ENCODE results near the gene CIAO2A.
"Not testable (repeated sequence)": the region's sequence is repeated elsewhere in the genome, so short reads cannot be mapped to it uniquely, and the experiment has no call there.

The CIAO2A gene

GRCh38 chr15:64122444-64122843 lies 28.8 kb upstream of the CIAO2A start:
- Mint-ChIP-seq H3K4me3 (no peak overlapping the region), H3K4me1 (no peaks in the 10 kb centered on the region), H3K27me3 (no peaks in the 10 kb centered on the region), H3K9me3 (no peaks in the 10 kb centered on the region), H3K27ac (no peak overlapping the region)
- DNase-seq (no peak), ATAC-seq (no peak)

GRCh38 chr15:64121614-64122013 lies 28.0 kb upstream of the CIAO2A start:
- ATAC-seq (no peak), DNase-seq (no peak)
- Mint-ChIP-seq H3K27me3 (no peaks in the 10 kb centered on the region), H3K4me3 (no peak overlapping the region), H3K9me3 (no peaks in the 10 kb centered on the region), H3K4me1 (no peaks in the 10 kb centered on the region), H3K27ac (no peak overlapping the region)

- H3K27me3 Mint-ChIP-seq, H3K9me3 Mint-ChIP-seq, H3K4me1 Mint-ChIP-seq, ATAC-seq, H3K4me3 Mint-ChIP-seq, DNase-seq: not testable (repeated sequence)
- H3K27ac Mint-ChIP-seq = peak overlapping the region in 1 of 2 donors; percentile 78
These were observed 26.7 kb upstream of the CIAO2A start for GRCh38 chr15:64120322-64120721.

- no peak overlapping the region for H3K4me3 Mint-ChIP-seq
- no peak for DNase-seq
- no peaks in the 10 kb centered on the region for H3K27me3 Mint-ChIP-seq
- no peaks in the 10 kb centered on the region for H3K4me1 Mint-ChIP-seq
- ATAC-seq = no peak
- H3K9me3 Mint-ChIP-seq = no peaks in the 10 kb centered on the region
- H3K27ac Mint-ChIP-seq = peak overlapping the region in 1 of 2 donors; percentile 91
These were observed 24.3 kb upstream of the CIAO2A start for GRCh38 chr15:64117759-64118487.

- Mint-ChIP-seq H3K9me3 (no peaks in the 10 kb centered on the region), H3K4me3 (no peak overlapping the region), H3K4me1 (peaks cover 36% of the 10 kb centered on the region), H3K27me3 (no peaks in the 10 kb centered on the region), H3K27ac (peak overlapping the region in 1 of 2 donors; percentile 88)
- no peak for DNase-seq
- peak; percentile 75 for ATAC-seq
These were observed 19.3 kb upstream of the CIAO2A start for GRCh38 chr15:64112904-64113303.

GRCh38 chr15:64112073-64112772 lies 18.6 kb upstream of the CIAO2A start:
- H3K4me1 Mint-ChIP-seq = peaks cover 36% of the 10 kb centered on the region
- H3K27me3 Mint-ChIP-seq = no peaks in the 10 kb centered on the region
- ATAC-seq (no peak), DNase-seq (no peak)
- peak overlapping the region; percentile 39 to 87 for H3K27ac Mint-ChIP-seq
- H3K9me3 Mint-ChIP-seq = no peaks in the 10 kb centered on the region
- H3K4me3 Mint-ChIP-seq = no peak overlapping the region

- H3K4me1 Mint-ChIP-seq = peaks cover 41% of the 10 kb centered on the region
These were observed 18.0 kb upstream of the CIAO2A start for GRCh38 chr15:64111679-64112050.

GRCh38 chr15:64110950-64111678 lies 17.5 kb upstream of the CIAO2A start:
- Mint-ChIP-seq H3K9me3 (no peaks in the 10 kb centered on the region), H3K27me3 (no peaks in the 10 kb centered on the region), H3K27ac (peak overlapping the region; percentile 12 to 63), H3K4me3 (no peak overlapping the region), H3K4me1 (peaks cover 46% of the 10 kb centered on the region)
- DNase-seq = no peak
- peak; percentile 43 for ATAC-seq

More at GRCh38 chr15:64111679-64112050, 18.0 kb upstream of the CIAO2A start:
- DNase-seq (no peak), ATAC-seq (no peak)
- Mint-ChIP-seq H3K9me3 (no peaks in the 10 kb centered on the region), H3K27ac (peak overlapping the region in 1 of 2 donors; percentile 39), H3K4me3 (no peak overlapping the region), H3K27me3 (no peaks in the 10 kb centered on the region)

GRCh38 chr15:64110108-64110701 lies 16.6 kb upstream of the CIAO2A start:
- peaks cover 50% of the 10 kb centered on the region for H3K4me1 Mint-ChIP-seq
- H3K9me3 Mint-ChIP-seq, DNase-seq, H3K27me3 Mint-ChIP-seq, ATAC-seq, H3K4me3 Mint-ChIP-seq: not testable (repeated sequence)
- peak overlapping the region in 1 of 2 donors; percentile 27 for H3K27ac Mint-ChIP-seq

- H3K9me3 Mint-ChIP-seq = no peaks in the 10 kb centered on the region
- DNase-seq (no peak), ATAC-seq (no peak)
- no peaks in the 10 kb centered on the region for H3K27me3 Mint-ChIP-seq
- no peak overlapping the region for H3K4me3 Mint-ChIP-seq
- peaks cover 45% of the 10 kb centered on the region for H3K4me1 Mint-ChIP-seq
- H3K27ac Mint-ChIP-seq = no peak overlapping the region
These were observed 13.7 kb upstream of the CIAO2A start for GRCh38 chr15:64107337-64107736.

GRCh38 chr15:64105113-64105704 lies 11.6 kb upstream of the CIAO2A start:
- H3K27ac Mint-ChIP-seq = no peak overlapping the region
- no peaks in the 10 kb centered on the region for H3K9me3 Mint-ChIP-seq
- no peak for ATAC-seq
- H3K4me3 Mint-ChIP-seq = no peak overlapping the region
- peaks cover 29% of the 10 kb centered on the region for H3K4me1 Mint-ChIP-seq
- no peaks in the 10 kb centered on the region for H3K27me3 Mint-ChIP-seq
- no peak for DNase-seq

- ATAC-seq (no peak), DNase-seq (no peak)
- Mint-ChIP-seq H3K4me3 (no peak overlapping the region), H3K27ac (no peak overlapping the region), H3K4me1 (peaks cover 32% of the 10 kb centered on the region), H3K9me3 (no peaks in the 10 kb centered on the region), H3K27me3 (no peaks in the 10 kb centered on the region)
These were observed 8.9 kb upstream of the CIAO2A start for GRCh38 chr15:64102497-64102896.

GRCh38 chr15:64100958-64101357 lies 7.3 kb upstream of the CIAO2A start:
- Mint-ChIP-seq H3K9me3 (no peaks in the 10 kb centered on the region), H3K4me3 (no peak overlapping the region), H3K27ac (no peak overlapping the region), H3K4me1 (peaks cover 33% of the 10 kb centered on the region), H3K27me3 (no peaks in the 10 kb centered on the region)
- ATAC-seq = no peak
- no peak for DNase-seq

- Mint-ChIP-seq H3K27ac (no peak overlapping the region), H3K27me3 (no peaks in the 10 kb centered on the region), H3K9me3 (no peaks in the 10 kb centered on the region), H3K4me1 (peaks cover 45% of the 10 kb centered on the region), H3K4me3 (no peak overlapping the region)
- no peak for ATAC-seq
- no peak for DNase-seq
These were observed 5.7 kb upstream of the CIAO2A start for GRCh38 chr15:64099379-64099778.

GRCh38 chr15:64096668-64097384 lies 3.2 kb upstream of the CIAO2A start:
- peaks cover 60% of the 10 kb centered on the region for H3K4me1 Mint-ChIP-seq
- ATAC-seq (no peak), DNase-seq (no peak)
- no peaks in the 10 kb centered on the region for H3K27me3 Mint-ChIP-seq
- H3K27ac Mint-ChIP-seq = peak overlapping the region; percentile 83 to 99
- peak overlapping the region; percentile 99 to 100 for H3K4me3 Mint-ChIP-seq
- H3K9me3 Mint-ChIP-seq = no peaks in the 10 kb centered on the region

Data from stimulated activated naive CD8-positive, alpha-beta T cell treated with anti-CD3 and anti-CD28 coated beads, Interleukin-15, amount 100 ng/mL, for 72 hours (primary cell).